Heart left ventricle (tissue), 16 donors: ENCODE results near the gene WDR33. TPM values are rescaled to one million over a fixed set of nuclear protein-coding genes. Genes with fewer than 3 reads are reported as not detected.
A peak's percentile ranks its signal among the peaks of the same experiment; 100 is the strongest.

Experiments used
- ATAC-seq, 4 donors: fragments of 200-7000 bp; cut with Tn5 transposase; one replicate each; pipeline ENCODE4 v1.9.1; 2020 to 2022; ENCODE audit warnings: moderate library complexity in 4 of 4, mild to moderate bottlenecking in 3 of 4, moderate number of reproducible peaks in 1 of 4
- DNase-seq, 5 donors: peaks; one replicate each; pipeline ENCODE4 v3.0.0-alpha.2; 2020
- H3K27ac ChIP-seq, 12 donors: fragments of 200-600 bp; sonication (generic) in 4 of 12; one replicate each; pipeline versions ENCODE4 v1.5.0 to v1.8.0; 2016 to 2022; ENCODE audit warnings: mild to moderate bottlenecking in 2 of 12
- H3K27me3 ChIP-seq, 9 donors: fragments of 200-600 bp; sonication (generic) in 2 of 9; one replicate each; pipeline versions ENCODE4 v1.5.1 to v1.8.0; 2016 to 2022; ENCODE audit warnings: mild to moderate bottlenecking in 3 of 9
- H3K36me3 ChIP-seq, 9 donors: fragments of 200-600 bp; sonication (generic) in 2 of 9; one replicate each; pipeline versions ENCODE4 v1.5.0 to v1.8.0; 2018 to 2022; ENCODE audit warnings: mild to moderate bottlenecking in 2 of 9
- H3K4me1 ChIP-seq, 12 donors: fragments of 200-600 bp; sonication (generic) in 4 of 12; one replicate each; pipeline versions ENCODE4 v1.5.0 to v1.8.0; 2016 to 2022; ENCODE audit warnings: mild to moderate bottlenecking in 3 of 12
- H3K4me3 ChIP-seq, 12 donors: fragments of 200-600 bp; sonication (generic) in 4 of 12; one replicate each; pipeline versions ENCODE4 v1.5.0 to v1.8.0; 2017 to 2022; ENCODE audit warnings: mild to moderate bottlenecking in 9 of 12, moderate library complexity in 4 of 12
- H3K9me3 ChIP-seq, 12 donors: fragments of 200-600 bp; sonication (generic) in 4 of 12; one replicate each; pipeline versions ENCODE4 v1.5.0 to v1.8.0; 2016 to 2022; ENCODE audit warnings: mild to moderate bottlenecking in 1 of 12
- CTCF ChIP-seq, 12 donors: fragments of 200-600 bp; sonication (generic) in 4 of 12; IDR thresholded peaks; one replicate each; pipeline versions ENCODE4 v1.5.0 to v1.8.0; 2018 to 2022; ENCODE audit warnings: antibody characterized with exemption in 12 of 12, mild to moderate bottlenecking in 5 of 12
- POLR2A ChIP-seq, 2 donors: fragments of 450-650 bp; IDR thresholded peaks; one replicate each; pipeline ENCODE4 v1.6.1; 2017; ENCODE audit warnings: antibody characterized with exemption in 2 of 2, mild to moderate bottlenecking in 2 of 2, moderate library complexity in 2 of 2
- WGBS, 4 donors: extraction: QIAGEN DNeasy Blood & Tissue Kit in 2 of 4; methylation state at CpG; one replicate each; pipeline versions ENCODE4 v1.1.5 to v1.1.7; 2013 to 2018; 5-methylcytosine and 5-hydroxymethylcytosine counted together
- intact Hi-C, 10 donors: fragments of 100-400 bp; cut with DNase I; formaldehyde crosslinking; loops; one replicate each; pipeline versions ENCODE4 v1.11.1 to v1.14.2; 2022
- long read RNA-seq, 3 donors: library from polyadenylated mRNA; unstranded; transcript quantifications; one replicate each; pipeline ENCODE4 v2.0.0, GENCODE V29; 2020 to 2021
- polyA plus RNA-seq, 2 donors: library from polyadenylated mRNA; stranded (reverse); fragments of 200-250 nt; gene quantifications; one replicate each; pipeline ENCODE4 v1.2.3, GENCODE V29; 2013
- total RNA-seq, 9 donors: library from RNA; depleted of rRNA in 2 of 9; stranded (reverse); fragments of >200 nt in 2 of 9; fragmentation: NEBNext Ultra II Directional in 3 of 9; extraction: Animal tissue kit (Norgen Biotek cat#: 25700) in 3 of 9; gene quantifications; one replicate each; pipeline versions ENCODE4 v1.1.0 to v1.2.4, GENCODE V29; 2016 to 2023
- donor health status: ischemic (EF 13 %, LVEDD 7.1; RV severe dilation, severe dysfunction).
- donor health status: healthy with polysubstance abuse.
- donor health status: DM: no; HTN: yes; CAD: no.
- donor health status: DM: no; HTN: no; CAD: no.
- donor health status: ischemic (EF 25% LVEDD 6.9; RV normal size, moderate dysfunction).
- donor health status: ischemic (EF 25% LVEDD 5.7; RV mildly dilated, moderate dysfunction).
- donor health status: healthy.
- donor health status: DM: yes; HTN: yes; CAD: no.
- donor health status: ischemic (EF 35%, LVEDD 5.7; RV mildly dilated, moderate dysfunction).
- donor health status: nonischemic (EF 11% LVEDD 7.7; RV severe dilation, severe dysfunction).
- donor health status: DM: yes; HTN: yes; CAD: no.
- donor health status: PGD.
- donor health status: ischemic (EF 29% LVEDD 5.4; RV normal size, mild dysfunction).
- donor health status: nonischemic (EF 23%, LVEDD 6.1; RV moderate dilation, normal function).

Gene WDR33
- 10 to 100 TPM; 16.4 to 49.9 (median 42.0) TPM for total RNA-seq
- 10 to 100 TPM; 15.4 to 16.2 TPM for polyA plus RNA-seq
- long read RNA-seq, donor 1, full-length matches to known transcripts, result 24 of 52 reads
- long read RNA-seq, donor 1, partial matches to known transcripts, result 19 of 52 reads
- long read RNA-seq, donor 1, other reads (novel, unspliced or antisense), result 9 of 52 reads
- long read RNA-seq, donor 2, full-length matches to known transcripts, result 49 of 143 reads
- long read RNA-seq, donor 2, partial matches to known transcripts, result 83 of 143 reads
- long read RNA-seq, donor 2, other reads (novel, unspliced or antisense), result 11 of 143 reads
- long read RNA-seq, donor 3, full-length matches to known transcripts, result 26 of 42 reads
- long read RNA-seq, donor 3, partial matches to known transcripts, result 11 of 42 reads
- long read RNA-seq, donor 3, other reads (novel, unspliced or antisense), result 5 of 42 reads

GRCh38 chr2:127810619-127811396 is at the start of gene WDR33:
Gene WDR33 (minus strand): TSS chr2:127811171. CDS start chr2:127770981, 40,190 bp downstream.
- peaks cover 0 to 49% (median 40%) of the 10 kb centered on the region in 12 donors for H3K4me1 ChIP-seq
- TF ChIP-seq CTCF (IDR thresholded peaks at IDR 0.05) (peak in 4 of 12 donors; percentile 18 to 31 (median 25)), POLR2A (IDR thresholded peaks at IDR 0.05) (peak in 1 of 2 donors; percentile 60)
- DNase-seq (peak; percentile 90 to 95 (median 94)), ATAC-seq (peak; percentile 98 to 99 (median 99))
- no peaks in the 10 kb centered on the region for H3K27me3 ChIP-seq
- H3K9me3 ChIP-seq, result no peaks in the 10 kb centered on the region
- intact Hi-C loops, result loop anchor here in 3 of 10 donors (5.0 kb wide), 1 partner anchor 109 kb away; the partner anchor contains the start of gene SFT2D3 (in 3 of the 3)
- WGBS, 4 donors, result 0 to 1% (median 0%) methylated on average over 32 to 62 of the region's 62 CpGs
- peak within 1 kb of the TSS; percentile 84 to 96 (median 88) for H3K27ac ChIP-seq
- H3K4me3 ChIP-seq, result peak within 1 kb of the TSS; percentile 54 to 97 (median 92)
- H3K36me3 ChIP-seq, result no peaks in the 10 kb centered on the region

- Histone ChIP-seq H3K27ac (peak overlapping the region in 7 of 12 donors; percentile 4 to 27 (median 15)), H3K4me3 (no peak overlapping the region), H3K4me1 (peaks cover 0 to 43% (median 34%) of the 10 kb centered on the region in 12 donors), H3K9me3 (no peaks in the 10 kb centered on the region), H3K36me3 (peaks cover 0 to 33% (median 24%) of the 10 kb centered on the region in 9 donors), H3K27me3 (no peaks in the 10 kb centered on the region)
- TF ChIP-seq POLR2A (IDR thresholded peaks at IDR 0.05) (no peak), CTCF (IDR thresholded peaks at IDR 0.05) (no peak)
- 32 to 50% (median 45%) methylated on average over 5 of the region's 5 CpGs for WGBS, 4 donors
- DNase-seq, result no peak
- ATAC-seq, result no peak
- intact Hi-C loops, result loop anchor here in 2 of 10 donors (10.0 kb wide), 1 partner anchor 265 kb away; no protein-coding TSS in a partner anchor
Measured at GRCh38 chr2:127860130-127860529, 49.2 kb upstream of the WDR33 start.

GRCh38 chr2:127859712-127860085 is 48.7 kb upstream of the WDR33 start:
- Histone ChIP-seq H3K4me1 (peaks cover 0 to 47% (median 35%) of the 10 kb centered on the region in 12 donors), H3K4me3 (no peak overlapping the region), H3K9me3 (no peaks in the 10 kb centered on the region), H3K27me3 (no peaks in the 10 kb centered on the region), H3K36me3 (peaks cover 0 to 29% (median 20%) of the 10 kb centered on the region in 9 donors), H3K27ac (peak overlapping the region in 8 of 12 donors; percentile 4 to 27 (median 18))
- ATAC-seq (no peak), DNase-seq (peak in 2 of 5 donors; percentile 36 to 64)
- 22 to 39% (median 31%) methylated on average over 8 of the region's 8 CpGs for WGBS, 4 donors
- no peak for TF ChIP-seq CTCF (IDR thresholded peaks at IDR 0.05)
- intact Hi-C loops, result loop anchor here in 5 of 10 donors (5.0 to 10.0 kb wide), 4 partner anchors 155 to 265 kb away; partner anchors contain the start of genes SFT2D3 (in 4 of the 5) and SAP130 (in 1 of the 5)
